Upper lobe of right lung (tissue), 1 donor: ENCODE measurements around the gene TBC1D14. TPM values are rescaled to one million over a fixed set of nuclear protein-coding genes. Genes with fewer than 3 reads are reported as not detected.
"Not testable (repeated sequence)": the region's sequence is repeated elsewhere in the genome, so short reads cannot be mapped to it uniquely, and the experiment has no call there.

Source experiments
- ATAC-seq: fragments of 200-7000 bp; cut with Tn5 transposase; one replicate; pipeline ENCODE4 v1.9.1; 2020; ENCODE audit warnings: mild to moderate bottlenecking, moderate library complexity
- DNase-seq: peaks from one replicate; pipeline ENCODE4 v3.0.0-alpha.2; 2020
- H3K27ac ChIP-seq: fragments of 200-600 bp; one replicate; pipeline ENCODE4 v1.8.0; 2022
- H3K27me3 ChIP-seq: fragments of 200-600 bp; one replicate; pipeline ENCODE4 v1.8.0; 2022; ENCODE audit warnings: mild to moderate bottlenecking
- H3K36me3 ChIP-seq: fragments of 200-600 bp; one replicate; pipeline ENCODE4 v1.8.0; 2022
- H3K4me1 ChIP-seq: fragments of 200-600 bp; one replicate; pipeline ENCODE4 v1.8.0; 2022
- H3K4me3 ChIP-seq: fragments of 200-600 bp; one replicate; pipeline ENCODE4 v1.8.0; 2022; ENCODE audit warnings: mild to moderate bottlenecking
- H3K9me3 ChIP-seq: fragments of 200-600 bp; one replicate; pipeline ENCODE4 v1.8.0; 2022
- CTCF ChIP-seq: fragments of 200-600 bp; IDR thresholded peaks from one replicate; pipeline ENCODE4 v1.8.0; 2022; ENCODE audit warnings: antibody characterized with exemption
- intact Hi-C: fragments of 100-400 bp; cut with DNase I; formaldehyde crosslinking; loops from one replicate; pipeline ENCODE4 v1.11.0; 2022
- total RNA-seq: library from RNA; stranded (reverse); fragmentation: NEBNext Ultra II Directional; extraction: Animal tissue kit (Norgen Biotek cat#: 25700); gene quantifications from one replicate; pipeline ENCODE4 v1.2.1, GENCODE V29; 2021
- donor health status: DM: no; HTN: yes; CAD: no; lungs with severe emphysema.

TBC1D14 gene
- total RNA-seq, 1 donor from 2014 or later = 51.8 TPM

- Histone ChIP-seq H3K36me3 (peaks cover 17% of the 10 kb centered on the region), H3K9me3 (no peaks in the 10 kb centered on the region), H3K4me1 (peaks cover 25% of the 10 kb centered on the region), H3K27me3 (no peaks in the 10 kb centered on the region), H3K27ac (no peak overlapping the region), H3K4me3 (no peak overlapping the region)
- DNase-seq = peak; percentile 64
- peak; percentile 44 for ATAC-seq
- TF ChIP-seq CTCF = no peak
- intact Hi-C loops = no loop called here
Observed at GRCh38 chr4:6887591-6888371, 21.8 kb upstream of the TBC1D14 start.

- no peak overlapping the region for H3K4me3 ChIP-seq
- no peak for TF ChIP-seq CTCF
- H3K27ac ChIP-seq = no peak overlapping the region
- peaks cover 9% of the 10 kb centered on the region for H3K36me3 ChIP-seq
- intact Hi-C loops = no loop called here
- H3K4me1 ChIP-seq = peaks cover 28% of the 10 kb centered on the region
- ATAC-seq (no peak), DNase-seq (no peak)
- H3K9me3 ChIP-seq = no peaks in the 10 kb centered on the region
- H3K27me3 ChIP-seq = no peaks in the 10 kb centered on the region
Observed at GRCh38 chr4:6888506-6889071, 21.0 kb upstream of the TBC1D14 start.

GRCh38 chr4:6889101-6889735 lies 20.4 kb upstream of the TBC1D14 start:
- H3K36me3 ChIP-seq = peaks cover 3% of the 10 kb centered on the region
- no peak overlapping the region for H3K27ac ChIP-seq
- no peaks in the 10 kb centered on the region for H3K27me3 ChIP-seq
- no peak for TF ChIP-seq CTCF
- no peak overlapping the region for H3K4me3 ChIP-seq
- no peak for ATAC-seq
- DNase-seq = peak; percentile 58
- peaks cover 28% of the 10 kb centered on the region for H3K4me1 ChIP-seq
- intact Hi-C loops = no loop called here
- H3K9me3 ChIP-seq = no peaks in the 10 kb centered on the region

GRCh38 chr4:6889736-6890324 lies 19.8 kb upstream of the TBC1D14 start:
- ATAC-seq (no peak), DNase-seq (peak; percentile 62)
- H3K9me3 ChIP-seq = no peaks in the 10 kb centered on the region
- no peak overlapping the region for H3K4me3 ChIP-seq
- peaks cover 28% of the 10 kb centered on the region for H3K4me1 ChIP-seq
- intact Hi-C loops = no loop called here
- TF ChIP-seq CTCF = no peak
- no peaks in the 10 kb centered on the region for H3K36me3 ChIP-seq
- no peaks in the 10 kb centered on the region for H3K27me3 ChIP-seq
- no peak overlapping the region for H3K27ac ChIP-seq

- no peaks in the 10 kb centered on the region for H3K36me3 ChIP-seq
- no peak for TF ChIP-seq CTCF
- ATAC-seq (no peak), DNase-seq (no peak)
- no peaks in the 10 kb centered on the region for H3K9me3 ChIP-seq
- no peak overlapping the region for H3K4me3 ChIP-seq
- H3K4me1 ChIP-seq = peaks cover 28% of the 10 kb centered on the region
- intact Hi-C loops = no loop called here
- no peak overlapping the region for H3K27ac ChIP-seq
- no peaks in the 10 kb centered on the region for H3K27me3 ChIP-seq
Observed at GRCh38 chr4:6890358-6890757, 19.3 kb upstream of the TBC1D14 start.

- not testable (repeated sequence) for DNase-seq
Observed at GRCh38 chr4:6890971-6891370, 18.7 kb upstream of the TBC1D14 start.

More at GRCh38 chr4:6890971-6891370, 18.7 kb upstream of the TBC1D14 start:
- ATAC-seq, H3K9me3 ChIP-seq, H3K27me3 ChIP-seq, intact Hi-C loops, H3K4me3 ChIP-seq, H3K36me3 ChIP-seq: not testable (repeated sequence)
- peak overlapping the region; percentile 73 for H3K27ac ChIP-seq
- peaks cover 27% of the 10 kb centered on the region for H3K4me1 ChIP-seq
